ENCODE results near the gene SMARCC2. TPM values are rescaled to one million over a fixed set of nuclear protein-coding genes. Genes with fewer than 3 reads are reported as not detected.

The SMARCC2 gene
- total and polyA plus RNA-seq, 9 of the 15 experiments (the other 6 are each of a cell fraction or from before 2014, with no cell fraction given), result 11.9 to 86.0 (median 36.6) TPM

GRCh38 chr12:56158029-56158925 is 31.0 kb downstream of the SMARCC2 start, which contains the start of gene MYL6 (continued):
- TF ChIP-seq TCF7 (IDR thresholded peaks at IDR 0.05; ENCODE audit: borderline replicate concordance) (0 out of 2 replicates have a peak, but pooled peaks have one; percentile 9), ZFP1 (CRISPR knock-in tag; IDR thresholded peaks at IDR 0.05) (no peak), NEUROD1 (IDR thresholded peaks at IDR 0.05; ENCODE audit: borderline replicate concordance, low read depth, low read length, partially characterized antibody) (peak; percentile 36), CC2D1A (IDR thresholded peaks at IDR 0.05) (peak; percentile 61), NFATC3 (IDR thresholded peaks at IDR 0.05) (no peak), CEBPZ (IDR thresholded peaks at IDR 0.05; ENCODE audit: borderline replicate concordance, low read depth, low read length) (no peak), SOX6 (IDR thresholded peaks at IDR 0.05) (no peak), ZNF23 (CRISPR knock-in tag; IDR thresholded peaks at IDR 0.05) (no peak), RFX7 (CRISPR knock-in tag; IDR thresholded peaks at IDR 0.05) (peak; percentile 88; the same call in 1 of the 2 replicates), MCM5 (IDR thresholded peaks at IDR 0.05; ENCODE audit: low read depth) (no peak), POLR2G (IDR thresholded peaks at IDR 0.05; ENCODE audit: low read depth, low read length) (peak; percentile 93), KLF10 (CRISPR knock-in tag; IDR thresholded peaks at IDR 0.05) (no peak), ZNF766 (CRISPR knock-in tag; conservative IDR thresholded peaks at IDR 0.05) (peak; percentile 65), NR2C1 (IDR thresholded peaks at IDR 0.05) (peak; percentile 94), NR2C1 (tag; IDR thresholded peaks at IDR 0.05) (peak; percentile 91), PHF20 (IDR thresholded peaks at IDR 0.05; ENCODE audit: partially characterized antibody) (peak; percentile 63), DPF2 (IDR thresholded peaks at IDR 0.05) (peak; percentile 72), KLF1 (tag; IDR thresholded peaks at IDR 0.05) (0 out of 2 replicates have a peak, but pooled peaks have one; percentile 25), SMAD4 (CRISPR knock-in tag; conservative IDR thresholded peaks at IDR 0.05) (peak; percentile 58), E2F8 (IDR thresholded peaks at IDR 0.05; ENCODE audit: low read depth, partially characterized antibody) (peak; percentile 79), TCF7L2 (IDR thresholded peaks at IDR 0.05; ENCODE audit: low read depth, low read length) (no peak; the same call in 1 of the 2 replicates), FOS (IDR thresholded peaks at IDR 0.05; ENCODE audit: extremely low read depth, insufficient read length) (peak; percentile 39), SMARCA4 (IDR thresholded peaks at IDR 0.05) (peak; percentile 59), ELF4 (CRISPR knock-in tag; IDR thresholded peaks at IDR 0.05) (peak; percentile 99), NCOR1 (IDR thresholded peaks at IDR 0.05) (peak; percentile 52; the same call in 1 of the 2 replicates)

Data from K562 (cell line).